IMR-90 (cell line): ENCODE data around the gene ETV4. TPM values are rescaled to one million over a fixed set of nuclear protein-coding genes. Genes with fewer than 3 reads are reported as not detected.

Source experiments
- ATAC-seq: fragments of 200-7000 bp; cut with Tn5 transposase; 2 replicates; pipeline ENCODE4 v1.9.1; 2020; ENCODE audit warnings: low read depth, mild to moderate bottlenecking, moderate library complexity
- BruUV-seq: library from RNA; stranded (reverse); fragments of 400-500 nt; replicated peaks from 2 replicates; lab custom pipeline; 2021; lab: Mats Ljungman, UMichigan
- CTCF ChIA-PET: fragments of 300-600 bp; formaldehyde crosslinking; extraction: SDS; loops from one replicate; lab custom pipeline; 2021; ENCODE audit warnings: antibody characterized with exemption; lab: Yijun Ruan, JAX
- POLR2A ChIA-PET: fragments of 300-600 bp; sonication (Branson Sonifier 250); formaldehyde crosslinking; loops from one replicate; lab custom pipeline; 2022; ENCODE audit warnings: antibody characterized with exemption; ENCODE audit not compliant: unreplicated experiment; lab: Charles Lee
- DNase-seq: peaks from one replicate; pipeline ENCODE4 v3.0.0; 2013
- H2AFZ ChIP-seq: replicated peaks from 2 replicates; pipeline ENCODE3; 2013; ENCODE audit warnings: low read length, mild to moderate bottlenecking; ENCODE audit not compliant: poor library complexity
- H2AK5ac ChIP-seq: 2 replicates; pipeline ENCODE4 v1.6.1; 2013; ENCODE audit warnings: low read depth, low read length, inconsistent platforms
- H2AK9ac ChIP-seq: replicated peaks from 2 replicates; pipeline ENCODE3; 2013; ENCODE audit warnings: mild to moderate bottlenecking, low read depth, low read length, moderate library complexity; ENCODE audit not compliant: poor library complexity
- H2BK120ac ChIP-seq: 2 replicates; pipeline ENCODE4 v1.6.1; 2013; ENCODE audit warnings: low read depth, low read length, inconsistent platforms
- H2BK15ac ChIP-seq: 3 replicates; pipeline ENCODE4 v1.6.1; 2013; ENCODE audit warnings: low read depth, low read length, inconsistent platforms
- H2BK20ac ChIP-seq: 2 replicates; pipeline ENCODE4 v1.6.1; 2013; ENCODE audit warnings: low read depth, mild to moderate bottlenecking, inconsistent platforms, low read length, moderate library complexity
- H2BK5ac ChIP-seq: 2 replicates; pipeline ENCODE4 v1.6.1; 2013; ENCODE audit warnings: mild to moderate bottlenecking, low read depth, low read length, inconsistent platforms; ENCODE audit not compliant: poor library complexity, severe bottlenecking
- H3K14ac ChIP-seq: replicated peaks from 2 replicates; pipeline ENCODE4 v1.6.1; 2013; ENCODE audit warnings: low read depth, low read length, inconsistent platforms
- H3K18ac ChIP-seq: 2 replicates; pipeline ENCODE4 v1.6.1; 2013; ENCODE audit warnings: low read depth, low read length, control low read depth
- H3K23ac ChIP-seq: 2 replicates; pipeline ENCODE4 v1.6.1; 2013; ENCODE audit warnings: low read depth, low read length, inconsistent platforms
- H3K27ac ChIP-seq: 2 replicates; pipeline ENCODE4 v1.5.1; 2013; ENCODE audit warnings: mild to moderate bottlenecking, control low read depth, low read length; ENCODE audit not compliant: insufficient read depth
- H3K27me3 ChIP-seq: 2 replicates; pipeline ENCODE4 v1.6.1; 2013; ENCODE audit warnings: low read length; ENCODE audit not compliant: control insufficient read depth, insufficient read depth
- H3K36me3 ChIP-seq: 2 replicates; pipeline ENCODE4 v1.6.1; 2013; ENCODE audit warnings: low read length, mixed read lengths; ENCODE audit not compliant: control insufficient read depth, insufficient read depth
- H3K4ac ChIP-seq: 2 replicates; pipeline ENCODE4 v1.6.1; 2013; ENCODE audit warnings: low read depth, low read length, inconsistent platforms
- H3K4me1 ChIP-seq: 2 replicates; pipeline ENCODE4 v1.6.1; 2013; ENCODE audit warnings: low read length, mixed read lengths; ENCODE audit not compliant: control insufficient read depth, insufficient read depth
- H3K4me2 ChIP-seq: 2 replicates; pipeline ENCODE4 v1.6.1; 2013; ENCODE audit warnings: low read depth, mild to moderate bottlenecking, control low read depth, low read length, moderate library complexity
- H3K4me3 ChIP-seq: 2 replicates; pipeline ENCODE4 v1.5.1; 2013; ENCODE audit warnings: low read depth, mild to moderate bottlenecking, control low read depth, low read length, moderate library complexity; ENCODE audit not compliant: insufficient read depth
- H3K56ac ChIP-seq: 2 replicates; pipeline ENCODE4 v1.6.1; 2013; ENCODE audit warnings: low read length, inconsistent platforms; ENCODE audit not compliant: insufficient read depth; ENCODE audit errors: extremely low read depth
- H3K79me1 ChIP-seq, 2 experiments: 2 replicates each; pipeline ENCODE4 v1.6.1; 2013; ENCODE audit warnings: low read length in 2 of 2, inconsistent platforms in 1 of 2, low read depth in 1 of 2
- H3K9ac ChIP-seq: 2 replicates; pipeline ENCODE4 v1.6.1; 2013; ENCODE audit warnings: low read depth, low read length, control low read depth
- H3K9me1 ChIP-seq: 2 replicates; pipeline ENCODE4 v1.6.1; 2013; ENCODE audit warnings: low read length, inconsistent platforms; ENCODE audit not compliant: insufficient read depth
- H3K9me3 ChIP-seq: 2 replicates; pipeline ENCODE4 v1.6.1; 2013; ENCODE audit warnings: low read length; ENCODE audit not compliant: control insufficient read depth, insufficient read depth
- H4K20me1 ChIP-seq: 2 replicates; pipeline ENCODE4 v1.6.1; 2013; ENCODE audit warnings: low read length, inconsistent platforms; ENCODE audit not compliant: insufficient read depth
- H4K5ac ChIP-seq: 2 replicates; pipeline ENCODE4 v1.6.1; 2013; ENCODE audit warnings: mild to moderate bottlenecking, low read depth, low read length, control low read depth
- H4K8ac ChIP-seq, 2 experiments: 2 replicates each; pipeline ENCODE4 v1.6.1; 2013; ENCODE audit warnings: low read depth in 2 of 2, low read length in 2 of 2, control low read depth in 1 of 2, inconsistent platforms in 1 of 2
- H4K91ac ChIP-seq: 2 replicates; pipeline ENCODE4 v1.6.1; 2013; ENCODE audit warnings: low read depth, low read length, inconsistent platforms; ENCODE audit not compliant: insufficient read depth
- BHLHE40 ChIP-seq: fragments of 150-350 bp; IDR thresholded peaks from 2 replicates; pipeline ENCODE4 v1.6.1; 2016; ENCODE audit warnings: mild to moderate bottlenecking, low read depth, low read length
- CEBPB ChIP-seq: IDR thresholded peaks from 2 replicates; pipeline ENCODE4 v1.6.1; 2012; ENCODE audit warnings: low read depth, low read length, improper control_type of control experiment
- CHD1 ChIP-seq: IDR thresholded peaks from 2 replicates; pipeline ENCODE4 v1.6.1; 2012; ENCODE audit warnings: low read depth, low read length, improper control_type of control experiment
- CTCF ChIP-seq: conservative IDR thresholded peaks from 2 replicates; pipeline ENCODE4 v1.5.1; 2012; ENCODE audit warnings: mild to moderate bottlenecking, low read depth, low read length, improper control_type of control experiment
- ELK1 ChIP-seq: fragments of 150-350 bp; IDR thresholded peaks from 2 replicates; pipeline ENCODE4 v1.6.1; 2016; ENCODE audit warnings: low read depth, mild to moderate bottlenecking, low read length, moderate library complexity, borderline replicate concordance
- MAZ ChIP-seq: IDR thresholded peaks from 2 replicates; pipeline ENCODE4 v1.6.1; 2012; ENCODE audit warnings: low read depth, mild to moderate bottlenecking, low read length, improper control_type of control experiment, moderate library complexity, borderline replicate concordance
- NFE2L2 ChIP-seq: fragments of 150-350 bp; IDR thresholded peaks from 2 replicates; pipeline ENCODE4 v1.6.1; 2016; ENCODE audit warnings: low read depth, mild to moderate bottlenecking, low read length
- POLR2A ChIP-seq: IDR thresholded peaks from 2 replicates; pipeline ENCODE4 v1.6.1; 2012; ENCODE audit warnings: mild to moderate bottlenecking, low read depth, low read length
- RAD21 ChIP-seq: IDR thresholded peaks from 2 replicates; pipeline ENCODE4 v1.6.1; 2012; ENCODE audit warnings: low read length, improper control_type of control experiment
- RCOR1 ChIP-seq: IDR thresholded peaks from 2 replicates; pipeline ENCODE4 v1.6.1; 2012; ENCODE audit warnings: mild to moderate bottlenecking, low read length, improper control_type of control experiment; ENCODE audit not compliant: insufficient replicate concordance
- RFX5 ChIP-seq: IDR thresholded peaks from 2 replicates; pipeline ENCODE4 v1.8.0; 2012; ENCODE audit warnings: low read depth, mild to moderate bottlenecking, low read length, moderate library complexity
- USF2 ChIP-seq: fragments of 150-350 bp; IDR thresholded peaks from 2 replicates; pipeline ENCODE4 v1.6.1; 2017; ENCODE audit warnings: mild to moderate bottlenecking, antibody characterized with exemption, low read length, low read depth
- WGBS, 2 experiments: methylation state at CpG; one replicate each; pipeline versions ENCODE4 v1.1.5 to v1.1.7; 2013; ENCODE audit warnings: missing lambda C conversion rate in 2 of 2; ENCODE audit not compliant: insufficient read length in 1 of 2; ENCODE audit errors: extremely low coverage in 2 of 2; 5-methylcytosine and 5-hydroxymethylcytosine counted together
- dilution Hi-C: fragments of 300-500 bp; cut with HindIII; formaldehyde crosslinking; loops from one replicate; pipeline ENCODE4 v1.14.3; 2018; ENCODE audit warnings: low sequenced_read_pairs; ENCODE audit not compliant: unreplicated experiment
- in situ Hi-C: fragments of 300-500 bp; cut with MboI; formaldehyde crosslinking; loops from 3 replicates; pipeline ENCODE4 v1.14.3; 2019; ENCODE audit warnings: low sequenced_read_pairs, inconsistent platforms, mixed read lengths
- intact Hi-C: fragments of 100-400 bp; cut with micrococcal nuclease; formaldehyde crosslinking; loops from 2 replicates; pipeline ENCODE4 v1.10.0; 2022
- polyA plus RNA-seq, 3 experiments: library from polyadenylated mRNA; depleted of rRNA; stranded (reverse); fragments of >200 nt; gene quantifications; 2 replicates each; pipeline ENCODE4 v1.2.3, GENCODE V29; 2012; ENCODE audit warnings: low replicate concordance in 1 of 3
- total RNA-seq: library from RNA; depleted of rRNA; stranded (reverse); fragments of >200 nt; gene quantifications from 2 replicates; pipeline ENCODE4 v1.2.3, GENCODE V29; 2012

Gene ETV4
- total and polyA plus RNA-seq, 2 of the 4 experiments (the other 2 are of a cell fraction) = 4.3 to 13.2 TPM

- no peak overlapping the region for H3K4ac ChIP-seq
- H3K4me2 ChIP-seq = no peak overlapping the region
- CTCF ChIA-PET = no interaction called here
- intact Hi-C loops = no loop called here
- H3K56ac ChIP-seq = no peak overlapping the region
- no peak overlapping the region for H3K18ac ChIP-seq
- H3K36me3 ChIP-seq = no peaks in the 10 kb centered on the region
- H4K20me1 ChIP-seq = no peaks in the 10 kb centered on the region
- POLR2A ChIA-PET = no interaction called here
- no CpG with 5 or more reads among the region's 5 CpGs for WGBS, 2 experiments
- in situ Hi-C loops = no loop called here
- no peaks in the 10 kb centered on the region for H3K79me1 ChIP-seq
- peaks cover 3% of the 10 kb centered on the region for H3K4me1 ChIP-seq
- no peak overlapping the region for H2BK120ac ChIP-seq
- no peak overlapping the region for H3K27ac ChIP-seq
- no peak overlapping the region for H2BK5ac ChIP-seq
- no peak overlapping the region for H2BK20ac ChIP-seq
- DNase-seq = no peak
- no peaks in the 10 kb centered on the region for H3K9me3 ChIP-seq
- no peak overlapping the region for H2AK5ac ChIP-seq
- H3K4me3 ChIP-seq = no peak overlapping the region
- no peak overlapping the region for H3K14ac ChIP-seq
- H3K27me3 ChIP-seq = no peaks in the 10 kb centered on the region; the same call in 1 of the 2 replicates
- H2BK15ac ChIP-seq = no peak overlapping the region
- TF ChIP-seq CTCF (no peak), CEBPB (no peak), BHLHE40 (no peak), ELK1 (no peak), RAD21 (no peak), CHD1 (no peak), USF2 (no peak), MAZ (no peak), RCOR1 (no peak), NFE2L2 (no peak), RFX5 (no peak), POLR2A (no peak)
- dilution Hi-C loops = no loop called here
- no TSS peak for BruUV-seq
- H4K8ac ChIP-seq = no peak overlapping the region
- no peak overlapping the region for H2AFZ ChIP-seq
- H3K9me1 ChIP-seq = 0 out of 2 replicates have a peak, but pooled peaks cover 4% of the 10 kb centered on the region
- no peak overlapping the region for H4K91ac ChIP-seq
- H4K5ac ChIP-seq = no peak overlapping the region
- H2AK9ac ChIP-seq = peak overlapping the region; percentile 17
- ATAC-seq = no peak
- no peak overlapping the region for H3K9ac ChIP-seq
- no peak overlapping the region for H3K23ac ChIP-seq
Observed at GRCh38 chr17:43558805-43559160, 12.6 kb upstream of the ETV4 start.
